Measurements from ENCODE around the gene SMOC2. TPM values are rescaled to one million over a fixed set of nuclear protein-coding genes. Genes with fewer than 3 reads are reported as not detected.

Gene SMOC2
- total and polyA plus RNA-seq, 4 experiments from 2014 or later, result not detected

DNA sequence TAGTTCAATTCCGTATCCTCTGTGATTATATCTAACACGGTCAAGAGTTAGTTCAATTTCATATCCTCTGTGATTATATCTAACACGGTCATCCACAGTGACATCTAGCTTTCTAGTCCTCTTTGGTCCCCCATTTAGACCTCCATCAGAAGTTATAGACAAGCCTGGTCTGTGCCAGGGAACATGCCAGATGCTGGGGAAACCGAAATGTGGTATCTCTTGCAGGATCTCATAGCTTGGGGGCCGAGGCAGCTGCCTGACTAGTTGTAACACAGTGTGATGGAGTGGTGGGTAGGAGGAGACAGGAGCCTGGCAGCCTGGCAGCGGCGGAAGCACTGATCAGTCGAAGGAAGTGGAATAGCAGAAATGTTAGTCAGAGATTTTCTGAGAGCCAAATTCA lies 13.8 kb upstream of the SMOC2 start:
- intact Hi-C loops (cut with micrococcal nuclease), result no loop called here
- CTCF ChIA-PET (ENCODE audit: partially characterized antibody), result no interaction called here
- Mint-ChIP-seq H3K27me3 (peaks cover 0 to under 1% of the 10 kb centered on the region in 2 donors), H3K27ac (no peak overlapping the region), H3K9me3 (no peaks in the 10 kb centered on the region), H3K4me3 (no peak overlapping the region), H3K36me3 (no peaks in the 10 kb centered on the region), H3K4me1 (no peaks in the 10 kb centered on the region)
- no peak for DNase-seq
- POLR2A ChIA-PET (ENCODE audit: partially characterized antibody), result no interaction called here
- Histone ChIP-seq H3K27me3 (ENCODE audit: insufficient read depth, low read length) (no peaks in the 10 kb centered on the region), H3K9me3 (ENCODE audit: control insufficient read depth in 1 of 2, low read length in 2 of 2) (no peaks in the 10 kb centered on the region), H3K4me3 (ENCODE audit: low read length in 2 of 2) (no peak overlapping the region), H3K4me1 (ENCODE audit: insufficient read depth, low read length) (no peaks in the 10 kb centered on the region), H3K27ac (ENCODE audit: low read depth, low read length) (no peak overlapping the region), H3K36me3 (ENCODE audit: insufficient read depth, low read length) (no peaks in the 10 kb centered on the region)

DNA sequence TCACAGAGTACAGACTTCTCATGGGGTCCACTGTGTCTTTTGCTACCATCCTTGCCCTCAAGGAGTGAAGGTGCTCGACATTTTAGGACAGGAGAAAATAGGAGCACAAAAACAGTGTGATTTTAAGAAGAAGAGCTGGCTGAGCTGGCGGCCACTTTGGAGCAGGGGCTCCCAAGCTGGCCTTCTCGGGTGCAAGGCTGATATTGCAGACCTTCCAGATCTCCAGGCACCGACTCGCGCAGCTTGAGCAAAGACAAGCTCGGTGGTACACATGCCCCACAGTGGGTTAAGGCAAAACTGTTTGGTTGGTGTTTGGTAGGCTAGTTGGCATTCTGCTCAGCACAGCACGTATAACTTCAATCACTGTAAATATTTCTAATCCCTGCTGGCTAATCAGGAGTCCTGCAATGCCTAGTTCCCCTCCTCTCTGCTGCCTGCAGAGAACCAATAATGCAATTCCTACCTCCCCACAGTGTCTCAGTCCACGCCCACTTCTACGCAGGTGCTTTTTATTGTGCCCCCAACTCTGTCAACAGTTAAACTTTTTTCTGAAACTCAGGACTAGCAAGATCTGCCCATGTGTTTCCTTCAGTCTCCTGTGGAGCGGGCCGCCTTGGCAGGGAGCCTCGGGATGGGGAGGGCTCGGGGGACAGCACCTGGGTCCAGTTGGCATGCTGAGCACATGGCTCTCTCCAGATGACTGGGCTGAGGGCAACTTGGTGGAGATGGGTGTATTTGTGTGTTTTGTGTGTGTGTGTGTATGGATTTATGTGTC lies 12.7 kb upstream of the SMOC2 start:
- H3K27me3 ChIP-seq (ENCODE audit: insufficient read depth, low read length), result no peaks in the 10 kb centered on the region
- Mint-ChIP-seq H3K4me1 (no peaks in the 10 kb centered on the region), H3K27ac (no peak overlapping the region), H3K9me3 (no peaks in the 10 kb centered on the region), H3K27me3 (peaks cover 2 to 5% of the 10 kb centered on the region in 2 donors), H3K4me3 (no peak overlapping the region), H3K36me3 (no peaks in the 10 kb centered on the region)
- no peak for DNase-seq
- no peaks in the 10 kb centered on the region for H3K9me3 ChIP-seq (ENCODE audit: control insufficient read depth in 1 of 2, low read length in 2 of 2)
- H3K4me3 ChIP-seq (ENCODE audit: low read length in 2 of 2), result no peak overlapping the region
- no peaks in the 10 kb centered on the region for H3K36me3 ChIP-seq (ENCODE audit: insufficient read depth, low read length)
- ChIA-PET CTCF (ENCODE audit: partially characterized antibody) (no interaction called here), POLR2A (ENCODE audit: partially characterized antibody) (no interaction called here)
- intact Hi-C loops (cut with micrococcal nuclease), result no loop called here
- no peak overlapping the region for H3K27ac ChIP-seq (ENCODE audit: low read depth, low read length)
- H3K4me1 ChIP-seq (ENCODE audit: insufficient read depth, low read length), result no peaks in the 10 kb centered on the region

- H3K4me1 Mint-ChIP-seq, result no peaks in the 10 kb centered on the region
- no peak overlapping the region for H3K4me3 ChIP-seq (ENCODE audit: low read length in 2 of 2)
- POLR2A ChIA-PET (ENCODE audit: partially characterized antibody), result no interaction called here
Observed at GRCh38 chr6:168428863-168429262, 12.1 kb upstream of the SMOC2 start.

GRCh38 chr6:168432196-168432595 lies 8.8 kb upstream of the SMOC2 start:
- H3K9me3 ChIP-seq (ENCODE audit: control insufficient read depth in 1 of 2, low read length in 2 of 2), result no peaks in the 10 kb centered on the region
- peaks cover 4 to 14% of the 10 kb centered on the region in 2 donors for H3K27me3 Mint-ChIP-seq
- no peak overlapping the region for H3K27ac Mint-ChIP-seq
- ChIA-PET CTCF (ENCODE audit: partially characterized antibody) (no interaction called here), POLR2A (ENCODE audit: partially characterized antibody) (no interaction called here)
- no peak for DNase-seq
- no peak overlapping the region for H3K4me3 Mint-ChIP-seq
- H3K4me1 ChIP-seq (ENCODE audit: insufficient read depth, low read length), result no peaks in the 10 kb centered on the region
- H3K27ac ChIP-seq (ENCODE audit: low read depth, low read length), result no peak overlapping the region
- no peaks in the 10 kb centered on the region for H3K9me3 Mint-ChIP-seq
- intact Hi-C loops (cut with micrococcal nuclease), result no loop called here
- H3K36me3 Mint-ChIP-seq, result no peaks in the 10 kb centered on the region
- H3K4me3 ChIP-seq (ENCODE audit: low read length in 2 of 2), result no peak overlapping the region
- H3K27me3 ChIP-seq (ENCODE audit: insufficient read depth, low read length), result no peaks in the 10 kb centered on the region
- no peaks in the 10 kb centered on the region for H3K36me3 ChIP-seq (ENCODE audit: insufficient read depth, low read length)
- no peaks in the 10 kb centered on the region for H3K4me1 Mint-ChIP-seq

More at GRCh38 chr6:168428863-168429262, 12.1 kb upstream of the SMOC2 start:
- Histone ChIP-seq H3K9me3 (ENCODE audit: control insufficient read depth in 1 of 2, low read length in 2 of 2) (no peaks in the 10 kb centered on the region), H3K27ac (ENCODE audit: low read depth, low read length) (no peak overlapping the region), H3K4me1 (ENCODE audit: insufficient read depth, low read length) (no peaks in the 10 kb centered on the region), H3K27me3 (ENCODE audit: insufficient read depth, low read length) (no peaks in the 10 kb centered on the region), H3K36me3 (ENCODE audit: insufficient read depth, low read length) (no peaks in the 10 kb centered on the region)
- no peaks in the 10 kb centered on the region for H3K9me3 Mint-ChIP-seq
- H3K36me3 Mint-ChIP-seq, result no peaks in the 10 kb centered on the region
- no peak for DNase-seq
- no peak overlapping the region for H3K4me3 Mint-ChIP-seq
- peaks cover 4 to 5% of the 10 kb centered on the region in 2 donors for H3K27me3 Mint-ChIP-seq
- intact Hi-C loops (cut with micrococcal nuclease), result no loop called here
- CTCF ChIA-PET (ENCODE audit: partially characterized antibody), result no interaction called here
- H3K27ac Mint-ChIP-seq, result no peak overlapping the region

DNA sequence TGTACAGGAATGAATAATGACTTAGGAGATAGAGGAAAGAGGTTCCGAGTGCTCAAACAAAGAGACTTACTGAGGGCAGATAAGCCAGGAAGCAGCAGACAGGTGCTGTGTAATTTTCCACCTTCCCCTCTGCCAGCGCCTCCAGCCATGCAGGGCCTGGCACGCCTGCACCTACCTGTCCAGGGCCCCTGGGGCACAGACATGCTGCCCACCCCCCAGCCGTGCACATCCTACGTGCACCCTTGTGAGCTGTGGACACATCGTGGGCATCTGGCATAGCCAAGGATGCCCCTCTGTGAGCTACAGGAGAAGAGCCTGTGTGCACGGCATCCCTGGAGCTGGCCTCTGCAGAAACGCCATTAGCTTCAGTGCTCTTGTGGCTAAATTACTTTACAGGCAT lies 7.1 kb upstream of the SMOC2 start:
- ChIA-PET POLR2A (ENCODE audit: partially characterized antibody) (no interaction called here), CTCF (ENCODE audit: partially characterized antibody) (no interaction called here)
- H3K4me1 ChIP-seq (ENCODE audit: insufficient read depth, low read length), result no peaks in the 10 kb centered on the region
- H3K27me3 Mint-ChIP-seq, result peaks cover 7 to 20% of the 10 kb centered on the region in 2 donors
- H3K27ac ChIP-seq (ENCODE audit: low read depth, low read length), result no peak overlapping the region
- H3K4me3 Mint-ChIP-seq, result no peak overlapping the region
- H3K4me1 Mint-ChIP-seq, result no peaks in the 10 kb centered on the region
- no peak for DNase-seq
- no peak overlapping the region for H3K27ac Mint-ChIP-seq
- no peaks in the 10 kb centered on the region for H3K9me3 Mint-ChIP-seq
- no peaks in the 10 kb centered on the region for H3K27me3 ChIP-seq (ENCODE audit: insufficient read depth, low read length)
- no peaks in the 10 kb centered on the region for H3K36me3 ChIP-seq (ENCODE audit: insufficient read depth, low read length)
- H3K36me3 Mint-ChIP-seq, result no peaks in the 10 kb centered on the region
- no peak overlapping the region for H3K4me3 ChIP-seq (ENCODE audit: low read length in 2 of 2)
- intact Hi-C loops (cut with micrococcal nuclease), result no loop called here
- H3K9me3 ChIP-seq (ENCODE audit: control insufficient read depth in 1 of 2, low read length in 2 of 2), result no peaks in the 10 kb centered on the region

DNA sequence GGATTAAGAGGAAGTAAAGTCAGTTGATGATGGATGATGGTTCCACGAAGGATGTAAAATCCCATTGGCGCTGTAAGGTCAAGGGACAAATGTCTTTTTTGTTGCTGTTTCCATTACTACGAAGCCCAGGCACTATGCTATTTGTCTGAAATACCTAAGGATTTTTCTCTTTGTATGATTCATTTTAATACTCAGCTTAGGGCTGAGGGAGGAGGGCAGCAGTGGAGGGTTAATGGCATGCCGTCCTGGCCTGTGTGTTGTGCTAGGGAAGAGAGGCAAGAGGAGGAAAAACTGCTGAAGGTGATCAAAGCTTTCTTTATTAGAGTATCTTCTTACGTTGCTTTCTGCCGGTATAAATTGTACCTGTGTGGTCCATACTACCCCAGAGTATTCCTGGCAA lies 6.5 kb upstream of the SMOC2 start:
- no peak overlapping the region for H3K4me3 Mint-ChIP-seq
- H3K27me3 Mint-ChIP-seq, result peaks cover 8 to 22% of the 10 kb centered on the region in 2 donors
- DNase-seq, result no peak
- ChIA-PET CTCF (ENCODE audit: partially characterized antibody) (no interaction called here), POLR2A (ENCODE audit: partially characterized antibody) (no interaction called here)
- no peaks in the 10 kb centered on the region for H3K36me3 Mint-ChIP-seq
- Histone ChIP-seq H3K27me3 (ENCODE audit: insufficient read depth, low read length) (no peaks in the 10 kb centered on the region), H3K36me3 (ENCODE audit: insufficient read depth, low read length) (no peaks in the 10 kb centered on the region), H3K9me3 (ENCODE audit: control insufficient read depth in 1 of 2, low read length in 2 of 2) (no peaks in the 10 kb centered on the region), H3K4me3 (ENCODE audit: low read length in 2 of 2) (no peak overlapping the region), H3K27ac (ENCODE audit: low read depth, low read length) (no peak overlapping the region), H3K4me1 (ENCODE audit: insufficient read depth, low read length) (no peaks in the 10 kb centered on the region)
- no peaks in the 10 kb centered on the region for H3K4me1 Mint-ChIP-seq
- intact Hi-C loops (cut with micrococcal nuclease), result no loop called here
- H3K27ac Mint-ChIP-seq, result no peak overlapping the region
- no peaks in the 10 kb centered on the region for H3K9me3 Mint-ChIP-seq

GRCh38 chr6:168437751-168438150 lies 3.2 kb upstream of the SMOC2 start:
- Histone ChIP-seq H3K4me3 (ENCODE audit: low read length in 2 of 2) (no peak overlapping the region), H3K36me3 (ENCODE audit: insufficient read depth, low read length) (no peaks in the 10 kb centered on the region), H3K27ac (ENCODE audit: low read depth, low read length) (no peak overlapping the region), H3K27me3 (ENCODE audit: insufficient read depth, low read length) (no peaks in the 10 kb centered on the region), H3K4me1 (ENCODE audit: insufficient read depth, low read length) (no peaks in the 10 kb centered on the region), H3K9me3 (ENCODE audit: control insufficient read depth in 1 of 2, low read length in 2 of 2) (no peaks in the 10 kb centered on the region)
- POLR2A ChIA-PET (ENCODE audit: partially characterized antibody), result no interaction called here
- no peak for DNase-seq
- intact Hi-C loops (cut with micrococcal nuclease), result no loop called here
- H3K27ac Mint-ChIP-seq, result no peak overlapping the region
- no peaks in the 10 kb centered on the region for H3K9me3 Mint-ChIP-seq
- CTCF ChIA-PET (ENCODE audit: partially characterized antibody), result no interaction called here
- no peaks in the 10 kb centered on the region for H3K36me3 Mint-ChIP-seq
- H3K4me3 Mint-ChIP-seq, result no peak overlapping the region
- H3K4me1 Mint-ChIP-seq, result peaks cover 0 to 1% (median 0%) of the 10 kb centered on the region in 4 donors
- peaks cover 17 to 23% of the 10 kb centered on the region in 2 donors for H3K27me3 Mint-ChIP-seq
